ENCODE measurements around the gene DRGX.

DRGX gene

GRCh38 chr10:49441488-49442476 is 45.9 kb upstream of the DRGX start:
- no peak overlapping the region for H2BK15ac ChIP-seq (ENCODE audit: low read depth, poor library complexity, severe bottlenecking)
- no peak overlapping the region for H2AK5ac ChIP-seq (ENCODE audit: low read length, severe bottlenecking)
- no peak overlapping the region for H3K4ac ChIP-seq (ENCODE audit: low read depth in 1 of 2, low read length in 2 of 2)
- H3K4me3 ChIP-seq (ENCODE audit: insufficient read depth in 1 of 2, low read depth in 1 of 2, low read length in 2 of 2): peak overlapping the region in 1 of 2 experiments; percentile 71
- H3K27me3 ChIP-seq (ENCODE audit: control insufficient read depth in 1 of 2, insufficient read depth in 1 of 2, low read length in 2 of 2): peaks cover 0 to 5% of the 10 kb centered on the region in 2 experiments
- H3K9ac ChIP-seq (ENCODE audit: low read length): no peak overlapping the region
- no peak overlapping the region for H2BK120ac ChIP-seq (ENCODE audit: low read depth, low read length)
- H3K23ac ChIP-seq (ENCODE audit: low read length in 2 of 2): no peak overlapping the region
- no peak overlapping the region for H3K18ac ChIP-seq (ENCODE audit: low read depth in 1 of 2, low read length in 2 of 2)
- no peak overlapping the region for H3K27ac ChIP-seq (ENCODE audit: low read length, poor library complexity, severe bottlenecking)
- no peak overlapping the region for H2BK5ac ChIP-seq (ENCODE audit: low read depth, low read length, poor library complexity, severe bottlenecking)
- no peak overlapping the region for H2BK12ac ChIP-seq (ENCODE audit: low read length in 2 of 2)
- H4K91ac ChIP-seq (ENCODE audit: low read length): no peak overlapping the region
- H3K79me1 ChIP-seq (replicated peaks; ENCODE audit: low read length, poor library complexity, severe bottlenecking): no peaks in the 10 kb centered on the region
- no peaks in the 10 kb centered on the region for H3K9me3 ChIP-seq (ENCODE audit: control insufficient read depth, low read length)
- H2AFZ ChIP-seq (ENCODE audit: low read depth, low read length): no peak overlapping the region
- peaks cover 0 to 4% of the 10 kb centered on the region in 2 experiments for H3K36me3 ChIP-seq (ENCODE audit: control insufficient read depth in 1 of 2, insufficient read depth in 2 of 2, low read depth in 1 of 2, low read length in 2 of 2)
- no peak overlapping the region for H4K8ac ChIP-seq (ENCODE audit: low read length)
- DNase-seq: no peak
- H3K14ac ChIP-seq (ENCODE audit: low read length in 2 of 2): no peak overlapping the region
- no peaks in the 10 kb centered on the region for H3K4me1 ChIP-seq (ENCODE audit: control insufficient read depth, insufficient read depth, low read depth, low read length)
- WGBS: 83% methylated on average over 46 of the region's 46 CpGs
- H3K4me2 ChIP-seq (ENCODE audit: low read length, poor library complexity, severe bottlenecking): no peak overlapping the region

- no peaks in the 10 kb centered on the region for H3K79me1 ChIP-seq (replicated peaks; ENCODE audit: low read length, poor library complexity, severe bottlenecking)
- WGBS: 56% methylated on average over 2 of the region's 2 CpGs
- H3K4me1 ChIP-seq (ENCODE audit: control insufficient read depth, insufficient read depth, low read depth, low read length): no peaks in the 10 kb centered on the region
- H3K14ac ChIP-seq (ENCODE audit: low read length in 2 of 2): no peak overlapping the region
- H2AFZ ChIP-seq (ENCODE audit: low read depth, low read length): no peak overlapping the region
- no peak overlapping the region for H2BK5ac ChIP-seq (ENCODE audit: low read depth, low read length, poor library complexity, severe bottlenecking)
- no peaks in the 10 kb centered on the region for H3K36me3 ChIP-seq (ENCODE audit: control insufficient read depth in 1 of 2, insufficient read depth in 2 of 2, low read depth in 1 of 2, low read length in 2 of 2)
- peaks cover 8% of the 10 kb centered on the region for H3K9me3 ChIP-seq (ENCODE audit: control insufficient read depth, low read length)
- no peak overlapping the region for H4K91ac ChIP-seq (ENCODE audit: low read length)
- no peak overlapping the region for H3K18ac ChIP-seq (ENCODE audit: low read depth in 1 of 2, low read length in 2 of 2)
- H3K27me3 ChIP-seq (ENCODE audit: control insufficient read depth in 1 of 2, insufficient read depth in 1 of 2, low read length in 2 of 2): no peaks in the 10 kb centered on the region
- DNase-seq: peak; percentile 3
- no peak overlapping the region for H2AK5ac ChIP-seq (ENCODE audit: low read length, severe bottlenecking)
- H3K4me3 ChIP-seq (ENCODE audit: insufficient read depth in 1 of 2, low read depth in 1 of 2, low read length in 2 of 2): no peak overlapping the region
- H2BK12ac ChIP-seq (ENCODE audit: low read length in 2 of 2): no peak overlapping the region
- no peak overlapping the region for H4K8ac ChIP-seq (ENCODE audit: low read length)
- H3K4ac ChIP-seq (ENCODE audit: low read depth in 1 of 2, low read length in 2 of 2): no peak overlapping the region
- no peak overlapping the region for H3K23ac ChIP-seq (ENCODE audit: low read length in 2 of 2)
- no peak overlapping the region for H2BK15ac ChIP-seq (ENCODE audit: low read depth, poor library complexity, severe bottlenecking)
- H2BK120ac ChIP-seq (ENCODE audit: low read depth, low read length): no peak overlapping the region
- H3K4me2 ChIP-seq (ENCODE audit: low read length, poor library complexity, severe bottlenecking): no peak overlapping the region
- no peak overlapping the region for H3K9ac ChIP-seq (ENCODE audit: low read length)
- H3K27ac ChIP-seq (ENCODE audit: low read length, poor library complexity, severe bottlenecking): no peak overlapping the region
These were observed 39.3 kb upstream of the DRGX start for GRCh38 chr10:49435225-49435624.

DNA sequence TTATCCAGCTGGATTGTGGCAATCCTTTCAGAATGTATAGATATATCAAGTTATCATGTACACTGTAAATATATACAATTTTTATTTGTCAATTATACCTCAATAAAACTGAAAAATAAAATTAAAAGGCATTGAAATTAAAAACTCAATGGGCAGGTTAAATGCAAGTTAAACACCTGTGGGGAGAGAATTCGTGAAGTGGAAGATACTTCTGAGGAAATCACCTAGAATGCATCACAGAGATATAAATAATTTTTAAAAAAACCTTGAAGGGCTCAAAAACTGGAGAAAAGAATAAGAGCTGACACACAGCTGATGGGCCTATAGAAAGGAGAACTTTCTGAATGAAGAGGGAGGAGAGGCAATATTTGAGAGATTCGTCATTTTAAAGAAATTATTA is 37.2 kb upstream of the DRGX start:
- 83% methylated on average over 1 of the region's 2 CpGs for WGBS
- H2AFZ ChIP-seq (ENCODE audit: low read depth, low read length): no peak overlapping the region
- no peak overlapping the region for H3K18ac ChIP-seq (ENCODE audit: low read depth in 1 of 2, low read length in 2 of 2)
- H3K4me3 ChIP-seq (ENCODE audit: insufficient read depth in 1 of 2, low read depth in 1 of 2, low read length in 2 of 2): no peak overlapping the region
- no peak for DNase-seq
- no peak overlapping the region for H2BK15ac ChIP-seq (ENCODE audit: low read depth, poor library complexity, severe bottlenecking)
- H4K91ac ChIP-seq (ENCODE audit: low read length): no peak overlapping the region
- H2BK120ac ChIP-seq (ENCODE audit: low read depth, low read length): no peak overlapping the region
- H3K4ac ChIP-seq (ENCODE audit: low read depth in 1 of 2, low read length in 2 of 2): no peak overlapping the region
- H3K9ac ChIP-seq (ENCODE audit: low read length): no peak overlapping the region
- H3K4me2 ChIP-seq (ENCODE audit: low read length, poor library complexity, severe bottlenecking): no peak overlapping the region
- H3K79me1 ChIP-seq (replicated peaks; ENCODE audit: low read length, poor library complexity, severe bottlenecking): no peaks in the 10 kb centered on the region
- no peak overlapping the region for H3K27ac ChIP-seq (ENCODE audit: low read length, poor library complexity, severe bottlenecking)
- peaks cover 8% of the 10 kb centered on the region for H3K9me3 ChIP-seq (ENCODE audit: control insufficient read depth, low read length)
- no peak overlapping the region for H4K8ac ChIP-seq (ENCODE audit: low read length)
- H3K36me3 ChIP-seq (ENCODE audit: control insufficient read depth in 1 of 2, insufficient read depth in 2 of 2, low read depth in 1 of 2, low read length in 2 of 2): no peaks in the 10 kb centered on the region
- H2AK5ac ChIP-seq (ENCODE audit: low read length, severe bottlenecking): no peak overlapping the region
- H3K14ac ChIP-seq (ENCODE audit: low read length in 2 of 2): no peak overlapping the region
- no peaks in the 10 kb centered on the region for H3K27me3 ChIP-seq (ENCODE audit: control insufficient read depth in 1 of 2, insufficient read depth in 1 of 2, low read length in 2 of 2)
- H3K4me1 ChIP-seq (ENCODE audit: control insufficient read depth, insufficient read depth, low read depth, low read length): no peaks in the 10 kb centered on the region
- no peak overlapping the region for H2BK5ac ChIP-seq (ENCODE audit: low read depth, low read length, poor library complexity, severe bottlenecking)
- H3K23ac ChIP-seq (ENCODE audit: low read length in 2 of 2): no peak overlapping the region
- H2BK12ac ChIP-seq (ENCODE audit: low read length in 2 of 2): no peak overlapping the region

GRCh38 chr10:49431426-49431825 is 35.5 kb upstream of the DRGX start:
- Histone ChIP-seq H2BK12ac (ENCODE audit: low read length in 2 of 2) (no peak overlapping the region), H3K9ac (ENCODE audit: low read length) (no peak overlapping the region), H2BK5ac (ENCODE audit: low read depth, low read length, poor library complexity, severe bottlenecking) (no peak overlapping the region), H3K4me3 (ENCODE audit: insufficient read depth in 1 of 2, low read depth in 1 of 2, low read length in 2 of 2) (no peak overlapping the region), H2AK5ac (ENCODE audit: low read length, severe bottlenecking) (no peak overlapping the region), H3K4me2 (ENCODE audit: low read length, poor library complexity, severe bottlenecking) (no peak overlapping the region), H3K23ac (ENCODE audit: low read length in 2 of 2) (no peak overlapping the region), H3K36me3 (ENCODE audit: control insufficient read depth in 1 of 2, insufficient read depth in 2 of 2, low read depth in 1 of 2, low read length in 2 of 2) (no peaks in the 10 kb centered on the region), H4K8ac (ENCODE audit: low read length) (no peak overlapping the region), H3K27ac (ENCODE audit: low read length, poor library complexity, severe bottlenecking) (no peak overlapping the region), H3K79me1 (replicated peaks; ENCODE audit: low read length, poor library complexity, severe bottlenecking) (no peaks in the 10 kb centered on the region), H3K9me3 (ENCODE audit: control insufficient read depth, low read length) (peaks cover 8% of the 10 kb centered on the region), H2BK15ac (ENCODE audit: low read depth, poor library complexity, severe bottlenecking) (no peak overlapping the region), H3K4ac (ENCODE audit: low read depth in 1 of 2, low read length in 2 of 2) (no peak overlapping the region), H3K14ac (ENCODE audit: low read length in 2 of 2) (no peak overlapping the region), H3K27me3 (ENCODE audit: control insufficient read depth in 1 of 2, insufficient read depth in 1 of 2, low read length in 2 of 2) (no peaks in the 10 kb centered on the region), H3K18ac (ENCODE audit: low read depth in 1 of 2, low read length in 2 of 2) (no peak overlapping the region), H4K91ac (ENCODE audit: low read length) (no peak overlapping the region), H2AFZ (ENCODE audit: low read depth, low read length) (no peak overlapping the region), H2BK120ac (ENCODE audit: low read depth, low read length) (no peak overlapping the region), H3K4me1 (ENCODE audit: control insufficient read depth, insufficient read depth, low read depth, low read length) (no peaks in the 10 kb centered on the region)
- DNase-seq: peak; percentile 2
- WGBS: 74% methylated on average over 2 of the region's 2 CpGs
